ENCODE results near the gene GALNT10.

The GALNT10 gene

GRCh38 chr5:154223320-154223719 is 32.8 kb downstream of the GALNT10 start:
- no peak for TF ChIP-seq ZNF274 (IDR thresholded peaks at IDR 0.05; ENCODE audit: low read depth, low read length)
- H3K4me3 ChIP-seq (ENCODE audit: low read length) = no peak overlapping the region

DNA sequence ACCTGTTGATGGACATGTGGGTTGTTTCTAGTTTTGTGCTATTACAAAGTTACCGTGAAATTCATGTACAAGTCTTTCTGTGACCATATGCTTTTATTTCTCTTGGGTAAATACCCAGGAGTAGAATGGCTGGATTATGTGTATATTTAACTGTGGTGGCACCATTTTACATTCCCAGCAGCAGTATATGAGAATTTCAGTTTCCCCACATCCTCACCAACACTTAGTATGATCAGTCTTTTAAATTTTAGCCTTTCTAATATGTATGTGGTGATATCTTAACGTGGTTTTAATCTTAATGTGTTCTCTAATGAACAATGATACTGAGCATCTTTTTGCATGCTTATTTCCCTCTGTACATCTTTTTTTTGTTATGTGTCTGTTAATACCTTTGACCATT is 36.6 kb downstream of the GALNT10 start:
- TF ChIP-seq ZNF274 (IDR thresholded peaks at IDR 0.05; ENCODE audit: low read depth, low read length) = no peak
- H3K4me3 ChIP-seq (ENCODE audit: low read length) = no peak overlapping the region

- no peak for TF ChIP-seq ZNF274 (IDR thresholded peaks at IDR 0.05; ENCODE audit: low read depth, low read length)
- H3K4me3 ChIP-seq (ENCODE audit: low read length) = peak overlapping the region; percentile 42
These were observed 38.2 kb downstream of the GALNT10 start for GRCh38 chr5:154228696-154229095.

GRCh38 chr5:154230526-154230925 is 40.0 kb downstream of the GALNT10 start:
- H3K4me3 ChIP-seq (ENCODE audit: low read length) = no peak overlapping the region

DNA sequence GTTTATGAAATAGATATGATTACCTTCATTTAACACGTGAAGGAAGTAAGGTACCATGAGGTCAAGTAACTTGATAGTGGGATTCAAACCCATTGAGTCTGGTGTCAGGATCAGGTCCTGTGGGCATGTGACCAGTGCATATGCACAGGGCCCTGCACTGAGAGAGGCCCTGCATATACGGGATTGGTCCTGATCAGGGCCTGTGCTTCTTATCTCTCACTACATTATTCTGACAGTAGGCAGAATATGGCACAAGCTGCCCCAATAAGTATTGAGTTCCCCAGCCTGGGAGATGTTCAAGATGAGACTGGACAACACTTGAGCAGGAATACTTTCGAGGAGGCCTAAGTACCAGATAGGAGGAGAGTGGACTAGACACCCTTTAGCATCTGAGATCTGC is 44.0 kb downstream of the GALNT10 start:
- H3K4me3 ChIP-seq (ENCODE audit: low read length) = no peak overlapping the region
- TF ChIP-seq ZNF274 (IDR thresholded peaks at IDR 0.05; ENCODE audit: low read depth, low read length) = no peak

More at GRCh38 chr5:154230526-154230925, 40.0 kb downstream of the GALNT10 start:
- no peak for TF ChIP-seq ZNF274 (IDR thresholded peaks at IDR 0.05; ENCODE audit: low read depth, low read length)

DNA sequence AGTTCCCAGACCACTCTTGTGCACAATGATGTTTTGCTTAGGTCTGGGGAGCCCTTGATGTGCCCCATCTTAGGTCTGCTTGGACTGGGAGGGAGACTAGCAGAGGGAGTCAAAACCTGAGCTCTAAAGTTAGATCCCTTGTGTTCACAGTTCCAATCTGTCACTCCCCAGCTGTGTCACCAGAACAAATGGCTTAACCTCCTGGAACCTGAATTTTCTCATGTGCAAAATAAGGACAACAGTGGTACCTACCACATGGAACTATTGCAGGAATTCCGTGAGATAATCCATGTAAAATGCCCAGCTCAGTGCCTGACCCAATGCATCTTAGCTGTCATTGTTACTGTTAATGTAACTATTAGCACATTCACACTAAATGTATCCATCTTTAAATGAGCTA is 45.5 kb downstream of the GALNT10 start:
- H3K4me3 ChIP-seq (ENCODE audit: low read length) = no peak overlapping the region
- no peak for TF ChIP-seq ZNF274 (IDR thresholded peaks at IDR 0.05; ENCODE audit: low read depth, low read length)

- no peak for TF ChIP-seq ZNF274 (IDR thresholded peaks at IDR 0.05; ENCODE audit: low read depth, low read length)
- H3K4me3 ChIP-seq (ENCODE audit: low read length) = no peak overlapping the region
These were observed 46.2 kb downstream of the GALNT10 start for GRCh38 chr5:154236536-154237375.

GRCh38 chr5:154237376-154237743 is 46.8 kb downstream of the GALNT10 start:
- TF ChIP-seq ZNF274 (IDR thresholded peaks at IDR 0.05; ENCODE audit: low read depth, low read length) = no peak
- no peak overlapping the region for H3K4me3 ChIP-seq (ENCODE audit: low read length)

- H3K4me3 ChIP-seq (ENCODE audit: low read length) = no peak overlapping the region
- TF ChIP-seq ZNF274 (IDR thresholded peaks at IDR 0.05; ENCODE audit: low read depth, low read length) = no peak
These were observed 47.4 kb downstream of the GALNT10 start for GRCh38 chr5:154237946-154238345.

DNA sequence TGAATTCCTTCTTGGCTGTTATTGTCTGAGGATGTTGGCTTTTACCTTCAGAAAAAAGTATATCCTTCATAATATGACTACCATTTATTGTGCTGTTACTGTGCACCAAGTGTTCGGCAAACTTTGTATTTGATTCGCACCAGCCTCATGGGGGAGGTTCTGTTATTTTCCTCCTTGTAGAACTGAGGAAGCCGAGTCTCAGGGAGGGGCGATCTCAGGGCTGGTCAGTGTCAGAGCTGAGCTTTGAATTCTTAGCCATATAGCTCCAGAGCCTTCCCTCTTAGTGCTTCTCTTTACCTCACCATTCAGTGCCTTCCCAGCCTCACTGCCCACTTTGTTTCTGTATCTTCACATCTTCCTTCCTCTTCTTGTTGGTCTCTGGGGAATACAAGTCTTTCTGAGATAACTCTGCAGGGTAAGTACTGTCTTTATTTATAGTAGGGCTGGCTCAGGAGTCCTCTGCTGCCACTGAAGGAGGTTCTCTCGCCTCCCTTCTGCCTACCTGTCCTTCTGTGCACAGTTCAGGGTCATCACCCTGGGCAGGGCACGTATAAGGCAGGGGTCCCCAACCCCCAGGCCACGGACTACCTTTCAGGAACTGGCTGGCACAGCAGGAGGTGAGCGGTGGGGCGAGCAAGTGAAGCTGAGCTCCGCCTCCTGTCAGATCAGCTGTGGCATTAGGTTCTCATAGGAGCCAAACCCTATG is 48.4 kb downstream of the GALNT10 start:
- TF ChIP-seq ZNF274 (IDR thresholded peaks at IDR 0.05; ENCODE audit: low read depth, low read length) = no peak
- no peak overlapping the region; the same call in 1 of the 2 replicates for H3K4me3 ChIP-seq (ENCODE audit: low read length)

- no peak for TF ChIP-seq ZNF274 (IDR thresholded peaks at IDR 0.05; ENCODE audit: low read depth, low read length)
- no peak overlapping the region for H3K4me3 ChIP-seq (ENCODE audit: low read length)
These were observed 50.1 kb downstream of the GALNT10 start for GRCh38 chr5:154240595-154240994.

- no peak for TF ChIP-seq ZNF274 (IDR thresholded peaks at IDR 0.05; ENCODE audit: low read depth, low read length)
- no peak overlapping the region for H3K4me3 ChIP-seq (ENCODE audit: low read length)
These were observed 50.5 kb downstream of the GALNT10 start for GRCh38 chr5:154241021-154241420.

- no peak for TF ChIP-seq ZNF274 (IDR thresholded peaks at IDR 0.05; ENCODE audit: low read depth, low read length)
- no peak overlapping the region for H3K4me3 ChIP-seq (ENCODE audit: low read length)
These were observed 51.9 kb downstream of the GALNT10 start for GRCh38 chr5:154242442-154242841.

GRCh38 chr5:154242964-154243376 is 52.4 kb downstream of the GALNT10 start:
- H3K4me3 ChIP-seq (ENCODE audit: low read length) = no peak overlapping the region
- no peak for TF ChIP-seq ZNF274 (IDR thresholded peaks at IDR 0.05; ENCODE audit: low read depth, low read length)

DNA sequence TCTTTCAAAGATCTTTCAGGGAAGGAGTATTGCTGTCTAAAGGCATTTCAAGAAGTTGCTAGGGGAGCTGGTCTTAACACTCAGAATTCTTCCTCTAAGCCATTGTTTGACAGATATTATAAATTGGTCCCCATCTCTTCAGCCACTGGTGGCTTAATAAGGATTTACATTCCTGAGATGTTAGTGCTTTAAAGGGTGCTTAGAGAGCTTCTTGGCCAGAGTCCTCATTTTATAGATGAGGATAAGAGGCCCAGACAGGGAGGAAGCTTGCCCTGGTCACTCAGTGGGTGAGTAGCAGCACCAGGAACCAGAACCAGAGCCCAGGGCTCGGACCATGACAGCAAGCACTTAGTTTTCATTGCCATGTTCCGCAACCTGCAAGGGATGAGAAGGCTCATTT is 53.2 kb downstream of the GALNT10 start:
- TF ChIP-seq ZNF274 (IDR thresholded peaks at IDR 0.05; ENCODE audit: low read depth, low read length) = no peak
- H3K4me3 ChIP-seq (ENCODE audit: low read length) = no peak overlapping the region
